Natural killer cell (primary cell): ENCODE data around the gene MEF2D. TPM values are rescaled to one million over a fixed set of nuclear protein-coding genes. Genes with fewer than 3 reads are reported as not detected.
A peak's percentile ranks its signal among the peaks of the same experiment; 100 is the strongest.

Experiments used
- ATAC-seq, 3 donors: fragments of 150-1000 bp in 2 of 3; fragments of 200-7000 bp in 1 of 3; cut with Tn5 transposase; 1 replicate in 1 of 3; 2 replicates in 2 of 3; pipeline ENCODE4 v1.10.0; 2021; ENCODE audit warnings: mild to moderate bottlenecking in 2 of 3, moderate library complexity in 2 of 3
- DNase-seq, 2 donors: peaks; one replicate each; pipeline versions ENCODE4 v3.0.0 to v3.0.0-alpha.2; 2013 to 2021; ENCODE audit warnings: mixed read lengths in 1 of 2
- H3K27ac ChIP-seq: one replicate; pipeline ENCODE4 v1.5.1; 2013; ENCODE audit warnings: mild to moderate bottlenecking, low read length
- H3K27me3 ChIP-seq: one replicate; pipeline ENCODE4 v1.6.1; 2013; ENCODE audit warnings: low read length; ENCODE audit not compliant: control insufficient read depth, insufficient read depth
- H3K36me3 ChIP-seq: one replicate; pipeline ENCODE4 v1.6.1; 2013; ENCODE audit warnings: low read length; ENCODE audit not compliant: control insufficient read depth, insufficient read depth
- H3K4me1 ChIP-seq: one replicate; pipeline ENCODE4 v1.6.1; 2013; ENCODE audit warnings: low read length; ENCODE audit not compliant: control insufficient read depth, insufficient read depth
- H3K4me3 ChIP-seq: one replicate; pipeline ENCODE4 v1.5.1; 2013; ENCODE audit warnings: low read length
- H3K9me3 ChIP-seq: one replicate; pipeline ENCODE4 v1.6.1; 2013; ENCODE audit warnings: low read length; ENCODE audit not compliant: control insufficient read depth, insufficient read depth
- H3K27ac Mint-ChIP-seq, 2 donors: one replicate each; pipeline ENCODE4 v1.8.0; 2022; ENCODE audit warnings: mild to moderate bottlenecking in 2 of 2, mixed read lengths in 2 of 2, moderate library complexity in 1 of 2
- H3K27me3 Mint-ChIP-seq, 2 donors: one replicate each; pipeline ENCODE4 v1.8.0; 2022; ENCODE audit warnings: low read depth in 2 of 2, mixed read lengths in 2 of 2
- H3K36me3 Mint-ChIP-seq: one replicate; pipeline ENCODE4 v1.8.0; 2022; ENCODE audit warnings: mixed read lengths
- H3K4me1 Mint-ChIP-seq, 2 donors: one replicate each; pipeline ENCODE4 v1.8.0; 2022; ENCODE audit warnings: mixed read lengths in 2 of 2
- H3K4me3 Mint-ChIP-seq: one replicate; pipeline ENCODE4 v1.8.0; 2022; ENCODE audit warnings: mild to moderate bottlenecking, moderate library complexity, mixed read lengths
- H3K9me3 Mint-ChIP-seq, 2 donors: one replicate each; pipeline ENCODE4 v1.8.0; 2022; ENCODE audit warnings: mixed read lengths in 2 of 2
- CTCF ChIP-seq: fragments of 200-600 bp; IDR thresholded peaks from one replicate; pipeline ENCODE4 v1.8.0; 2022; ENCODE audit warnings: antibody characterized with exemption
- WGBS: methylation state at CpG from one replicate; pipeline ENCODE4 v1.1.7; 2013; ENCODE audit warnings: missing lambda C conversion rate; ENCODE audit not compliant: insufficient coverage; 5-methylcytosine and 5-hydroxymethylcytosine counted together
- intact Hi-C: fragments of 100-400 bp; cut with micrococcal nuclease; formaldehyde crosslinking; loops from one replicate; pipeline ENCODE4 v1.14.2; 2022
- total RNA-seq, 4 donors: library from RNA; stranded (reverse); fragments of 120-200 nt in 1 of 4; gene quantifications; one replicate each; pipeline versions ENCODE4 v1.2.3 to v1.2.4, GENCODE V29; 2013 to 2022

MEF2D gene
- total RNA-seq, 3 donors from 2014 or later (not counting 1 experiment from before 2014, with no cell fraction given) = 232 to 298 (median 284) TPM

GRCh38 chr1:156489166-156489934 is 11.2 kb downstream of the MEF2D start:
- H3K4me3 Mint-ChIP-seq = peak overlapping the region; percentile 87
- Histone ChIP-seq H3K27me3 (no peaks in the 10 kb centered on the region), H3K27ac (peak overlapping the region; percentile 77), H3K9me3 (no peaks in the 10 kb centered on the region), H3K4me1 (peaks cover 91% of the 10 kb centered on the region), H3K4me3 (no peak overlapping the region), H3K36me3 (no peaks in the 10 kb centered on the region)
- TF ChIP-seq CTCF = no peak
- H3K9me3 Mint-ChIP-seq = no peaks in the 10 kb centered on the region
- no peaks in the 10 kb centered on the region for H3K27me3 Mint-ChIP-seq
- H3K4me1 Mint-ChIP-seq = peaks cover 84 to 98% of the 10 kb centered on the region in 2 donors
- 19% methylated on average over 11 of the region's 12 CpGs for WGBS
- DNase-seq (peak in 1 of 2 donors; percentile 70), ATAC-seq (peak; percentile 52 to 57 (median 56))
- H3K36me3 Mint-ChIP-seq = no peaks in the 10 kb centered on the region
- intact Hi-C loops = loop anchor here (1.0 to 2.0 kb wide), 2 partner anchors 10 to 15 kb away; no protein-coding TSS in a partner anchor
- H3K27ac Mint-ChIP-seq = peak overlapping the region; percentile 89 to 97

GRCh38 chr1:156488566-156489165 is 11.9 kb downstream of the MEF2D start:
- intact Hi-C loops = loop anchor here (1.0 to 2.0 kb wide), 2 partner anchors 11 to 16 kb away; no protein-coding TSS in a partner anchor
- DNase-seq (peak in 1 of 2 donors; percentile 54), ATAC-seq (peak; percentile 25 to 50 (median 39))
- peaks cover 2% of the 10 kb centered on the region for H3K36me3 ChIP-seq
- Mint-ChIP-seq H3K4me3 (peak overlapping the region; percentile 87), H3K27ac (peak overlapping the region; percentile 89 to 97), H3K9me3 (no peaks in the 10 kb centered on the region), H3K36me3 (no peaks in the 10 kb centered on the region), H3K27me3 (no peaks in the 10 kb centered on the region), H3K4me1 (peaks cover 85 to 98% of the 10 kb centered on the region in 2 donors)
- no peaks in the 10 kb centered on the region for H3K27me3 ChIP-seq
- peak overlapping the region; percentile 77 for H3K27ac ChIP-seq
- H3K4me1 ChIP-seq = peaks cover 85% of the 10 kb centered on the region
- H3K4me3 ChIP-seq = no peak overlapping the region
- H3K9me3 ChIP-seq = no peaks in the 10 kb centered on the region
- no peak for TF ChIP-seq CTCF
- 17% methylated on average over 4 of the region's 5 CpGs for WGBS

GRCh38 chr1:156487862-156488261 is 12.7 kb downstream of the MEF2D start:
- Histone ChIP-seq H3K9me3 (no peaks in the 10 kb centered on the region), H3K27ac (peak overlapping the region; percentile 77), H3K27me3 (no peaks in the 10 kb centered on the region), H3K4me3 (no peak overlapping the region), H3K36me3 (peaks cover 9% of the 10 kb centered on the region), H3K4me1 (peaks cover 77% of the 10 kb centered on the region)
- no peaks in the 10 kb centered on the region for H3K36me3 Mint-ChIP-seq
- H3K4me1 Mint-ChIP-seq = peaks cover 81 to 98% of the 10 kb centered on the region in 2 donors
- H3K27ac Mint-ChIP-seq = peak overlapping the region; percentile 89 to 97
- DNase-seq = peak in 1 of 2 donors; percentile 48
- ATAC-seq = peak; percentile 42 to 54 (median 48)
- intact Hi-C loops = loop anchor here (2.0 kb wide), 1 partner anchor 17 kb away; no protein-coding TSS in a partner anchor
- no peaks in the 10 kb centered on the region for H3K27me3 Mint-ChIP-seq
- no peaks in the 10 kb centered on the region for H3K9me3 Mint-ChIP-seq
- H3K4me3 Mint-ChIP-seq = peak overlapping the region; percentile 87
- WGBS = 28% methylated on average over 4 of the region's 4 CpGs
- TF ChIP-seq CTCF = no peak
